OCI-LY3 (cell line): ENCODE results near the gene HSFX3.

Experiments used
- H2AFZ ChIP-seq: fragments of 200-600, 300-600 bp; shearing (Covaris generic); 2 replicates; pipeline ENCODE4 v1.6.0; 2014; ENCODE audit warnings: antibody characterized with exemption, low read depth, low read length
- H3K27ac ChIP-seq: fragments of 200-600, 300-600 bp; sonication (generic); 2 replicates; pipeline ENCODE4 v1.5.1; 2014; ENCODE audit warnings: mild to moderate bottlenecking, low read length, moderate library complexity, mixed read lengths
- H3K27me3 ChIP-seq: fragments of 200-600, 300-600 bp; sonication (generic); 2 replicates; pipeline ENCODE4 v1.6.1; 2014; ENCODE audit warnings: low read depth, low read length, mixed read lengths
- H3K36me3 ChIP-seq: fragments of 200-600, 300-600 bp; sonication (generic); replicated peaks from 2 replicates; pipeline ENCODE3; 2014; ENCODE audit warnings: low read depth, low read length, mixed read lengths
- H3K4me1 ChIP-seq: fragments of 300-600, 200-600 bp; sonication (generic); 2 replicates; pipeline ENCODE4 v1.6.1; 2014; ENCODE audit warnings: low read length, mixed read lengths
- H3K4me2 ChIP-seq: fragments of 200-600, 300-600 bp; sonication (generic); 2 replicates; pipeline ENCODE4 v1.6.1; 2014; ENCODE audit warnings: low read length, mixed read lengths
- H3K4me3 ChIP-seq: fragments of 300-600, 200-600 bp; sonication (generic); 2 replicates; pipeline ENCODE4 v1.5.1; 2014; ENCODE audit warnings: antibody characterized with exemption, mild to moderate bottlenecking, low read length, moderate library complexity
- H3K79me2 ChIP-seq: fragments of 300-600, 200-600 bp; shearing (Covaris generic); 2 replicates; pipeline ENCODE4 v1.6.1; 2014; ENCODE audit warnings: mild to moderate bottlenecking, low read length, mixed read lengths
- H3K9ac ChIP-seq: fragments of 300-600, 200-600 bp; shearing (Covaris generic); 2 replicates; pipeline ENCODE4 v1.6.0; 2014; ENCODE audit warnings: mild to moderate bottlenecking, low read length, moderate library complexity
- H3K9me3 ChIP-seq: fragments of 200-600, 300-600 bp; shearing (Covaris generic); 2 replicates; pipeline ENCODE4 v1.6.1; 2014; ENCODE audit warnings: low read length, mixed read lengths; ENCODE audit not compliant: insufficient read depth
- H4K20me1 ChIP-seq: fragments of 200-600, 300-600 bp; sonication (generic); 2 replicates; pipeline ENCODE4 v1.6.1; 2016; ENCODE audit warnings: low read length, mixed read lengths; ENCODE audit not compliant: insufficient read depth
- EZH2phosphoT487 ChIP-seq: fragments of 200-600 bp; shearing (Covaris generic); IDR thresholded peaks from 2 replicates; pipeline ENCODE4 v1.6.1; 2018; ENCODE audit warnings: antibody characterized with exemption, mixed run types, low read depth
- TF ChIP-seq, protein P1 (sequence below): fragments of 200-600, 300-600 bp; sonication (generic); IDR thresholded peaks from 2 replicates; pipeline ENCODE4 v1.5.1; 2014; ENCODE audit warnings: antibody characterized with exemption, low read length, low read depth

The HSFX3 gene

DNA sequence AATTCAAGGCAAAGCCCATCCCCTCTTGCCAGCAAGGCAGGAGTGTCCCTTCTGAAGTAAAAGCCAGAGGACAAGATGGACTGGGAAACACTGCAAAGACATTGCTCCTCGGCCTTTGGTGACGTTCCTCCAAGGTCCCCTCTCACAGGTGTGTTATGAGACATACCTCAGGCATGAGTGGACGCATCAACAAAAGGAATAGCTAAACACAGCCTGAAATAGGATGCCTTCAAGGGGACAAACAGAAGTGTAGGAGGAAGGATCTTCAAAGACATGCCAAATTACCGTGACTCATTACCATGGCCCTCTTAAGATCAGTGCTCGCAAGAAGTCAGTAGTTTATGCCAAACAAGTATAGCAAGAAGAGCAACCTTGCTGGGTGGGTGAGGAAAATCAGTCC lies 38.6 kb downstream of the HSFX3 start:
- H3K4me3 ChIP-seq: no peak overlapping the region
- TF ChIP-seq EZH2phosphoT487: no peak
- TF ChIP-seq, protein P1, sequence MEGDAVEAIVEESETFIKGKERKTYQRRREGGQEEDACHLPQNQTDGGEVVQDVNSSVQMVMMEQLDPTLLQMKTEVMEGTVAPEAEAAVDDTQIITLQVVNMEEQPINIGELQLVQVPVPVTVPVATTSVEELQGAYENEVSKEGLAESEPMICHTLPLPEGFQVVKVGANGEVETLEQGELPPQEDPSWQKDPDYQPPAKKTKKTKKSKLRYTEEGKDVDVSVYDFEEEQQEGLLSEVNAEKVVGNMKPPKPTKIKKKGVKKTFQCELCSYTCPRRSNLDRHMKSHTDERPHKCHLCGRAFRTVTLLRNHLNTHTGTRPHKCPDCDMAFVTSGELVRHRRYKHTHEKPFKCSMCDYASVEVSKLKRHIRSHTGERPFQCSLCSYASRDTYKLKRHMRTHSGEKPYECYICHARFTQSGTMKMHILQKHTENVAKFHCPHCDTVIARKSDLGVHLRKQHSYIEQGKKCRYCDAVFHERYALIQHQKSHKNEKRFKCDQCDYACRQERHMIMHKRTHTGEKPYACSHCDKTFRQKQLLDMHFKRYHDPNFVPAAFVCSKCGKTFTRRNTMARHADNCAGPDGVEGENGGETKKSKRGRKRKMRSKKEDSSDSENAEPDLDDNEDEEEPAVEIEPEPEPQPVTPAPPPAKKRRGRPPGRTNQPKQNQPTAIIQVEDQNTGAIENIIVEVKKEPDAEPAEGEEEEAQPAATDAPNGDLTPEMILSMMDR: no peak

DNA sequence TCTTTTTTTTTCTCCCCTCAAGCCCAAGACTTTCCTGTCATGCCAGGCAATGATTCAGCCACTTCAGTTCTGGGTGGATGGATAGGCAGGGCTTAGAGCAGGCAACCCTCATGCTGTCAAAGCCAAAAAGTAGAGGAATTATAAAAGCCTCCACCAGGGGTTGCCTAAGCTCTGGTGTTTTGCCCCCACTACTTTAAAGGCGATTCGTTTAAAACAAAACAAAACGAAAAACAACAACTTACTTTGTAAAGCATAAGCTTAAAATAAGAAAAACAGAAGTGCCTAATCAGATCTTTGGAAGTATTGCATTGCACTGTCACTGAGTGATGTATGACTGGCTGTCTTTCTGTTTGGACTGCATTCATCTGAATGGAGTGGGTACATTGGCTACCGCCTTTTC lies 39.3 kb downstream of the HSFX3 start:
- 0 out of 2 replicates have a peak overlapping the region, but pooled peaks have one; percentile 8 for H3K4me2 ChIP-seq
- H3K27me3 ChIP-seq: no peaks in the 10 kb centered on the region
- no peak overlapping the region for H3K27ac ChIP-seq
- H3K4me3 ChIP-seq: no peak overlapping the region
- TF ChIP-seq EZH2phosphoT487: no peak
- TF ChIP-seq, protein P1: peak; percentile 50
- H3K79me2 ChIP-seq: no peaks in the 10 kb centered on the region
- no peak overlapping the region for H3K9ac ChIP-seq
- no peak overlapping the region for H2AFZ ChIP-seq
- H3K4me1 ChIP-seq: peaks cover 17% of the 10 kb centered on the region
- H3K9me3 ChIP-seq: no peaks in the 10 kb centered on the region
- no peaks in the 10 kb centered on the region for H4K20me1 ChIP-seq
- no peaks in the 10 kb centered on the region for H3K36me3 ChIP-seq

More for the DNA sequence above, 38.6 kb downstream of the HSFX3 start:
- H4K20me1 ChIP-seq: no peaks in the 10 kb centered on the region
- no peaks in the 10 kb centered on the region for H3K27me3 ChIP-seq
- H3K27ac ChIP-seq: no peak overlapping the region
- H3K4me2 ChIP-seq: no peak overlapping the region
- H3K4me1 ChIP-seq: peaks cover 15% of the 10 kb centered on the region
- no peaks in the 10 kb centered on the region for H3K36me3 ChIP-seq
- H3K9ac ChIP-seq: no peak overlapping the region
- no peak overlapping the region for H2AFZ ChIP-seq
- no peaks in the 10 kb centered on the region for H3K9me3 ChIP-seq
- no peaks in the 10 kb centered on the region for H3K79me2 ChIP-seq

DNA sequence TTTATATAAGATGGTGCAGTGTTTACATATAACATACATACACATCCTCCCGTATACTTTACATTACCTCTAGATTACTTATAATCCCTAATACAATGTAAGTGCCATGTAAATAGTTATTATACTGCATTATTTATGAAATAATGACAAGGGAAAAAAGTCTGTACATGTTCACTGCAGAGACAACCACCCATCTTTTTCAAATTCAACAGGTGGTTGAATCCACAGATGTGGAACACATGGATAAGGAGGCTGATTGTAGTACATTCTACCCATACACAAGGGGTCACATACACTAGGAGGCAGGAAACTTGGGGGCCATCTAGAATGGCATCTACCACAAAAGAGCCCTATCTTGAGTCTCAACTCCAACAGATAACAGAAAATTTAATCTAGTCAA lies 41.3 kb downstream of the HSFX3 start:
- TF ChIP-seq EZH2phosphoT487: no peak
- TF ChIP-seq, protein P1: no peak

DNA sequence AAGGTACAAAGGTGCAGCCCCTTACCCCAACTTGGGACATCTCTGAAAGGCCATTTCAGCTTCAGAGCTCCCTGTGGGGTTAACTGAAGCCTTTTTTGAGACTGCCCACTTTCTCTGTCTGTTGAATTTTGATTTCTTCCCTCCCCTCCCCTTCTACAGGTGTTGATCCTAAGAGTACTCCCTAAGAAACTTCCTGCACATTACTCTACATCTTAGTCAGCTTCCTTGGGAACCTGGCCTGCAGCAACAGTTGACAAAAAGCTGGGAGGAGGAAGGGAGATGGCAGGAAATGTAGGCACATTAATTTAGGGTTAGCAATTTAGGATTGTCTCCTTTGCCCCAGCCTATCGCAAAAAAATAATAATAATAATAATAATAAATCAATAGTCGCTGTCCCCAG lies 43.4 kb downstream of the HSFX3 start:
- H3K27ac ChIP-seq: no peak overlapping the region
- TF ChIP-seq, protein P1: no peak
- no peak for TF ChIP-seq EZH2phosphoT487
- H3K4me2 ChIP-seq: no peak overlapping the region

More for the DNA sequence above, 41.3 kb downstream of the HSFX3 start:
- no peak overlapping the region for H3K27ac ChIP-seq
- H3K9me3 ChIP-seq: no peaks in the 10 kb centered on the region
- no peak overlapping the region for H2AFZ ChIP-seq
- no peaks in the 10 kb centered on the region for H3K27me3 ChIP-seq
- H3K79me2 ChIP-seq: peaks cover 12% of the 10 kb centered on the region
- H4K20me1 ChIP-seq: no peaks in the 10 kb centered on the region
- H3K4me3 ChIP-seq: no peak overlapping the region
- peaks cover 18% of the 10 kb centered on the region for H3K4me1 ChIP-seq
- H3K36me3 ChIP-seq: peaks cover 3% of the 10 kb centered on the region
- no peak overlapping the region for H3K4me2 ChIP-seq
- H3K9ac ChIP-seq: no peak overlapping the region

More for the DNA sequence above, 43.4 kb downstream of the HSFX3 start:
- Histone ChIP-seq H3K27me3 (no peaks in the 10 kb centered on the region), H4K20me1 (peaks cover 18% of the 10 kb centered on the region), H3K36me3 (peaks cover 17% of the 10 kb centered on the region), H3K9me3 (no peaks in the 10 kb centered on the region), H3K9ac (no peak overlapping the region), H3K79me2 (peaks cover 30% of the 10 kb centered on the region), H3K4me1 (peaks cover 28% of the 10 kb centered on the region), H3K4me3 (no peak overlapping the region), H2AFZ (no peak overlapping the region)
